NOMO-1 (cell line): ENCODE data around the gene PIP4K2C.
"Not testable (repeated sequence)": the region's sequence is repeated elsewhere in the genome, so short reads cannot be mapped to it uniquely, and the experiment has no call there.

ENCODE experiments used
- DNase-seq, 2 experiments: peaks; one replicate each; lab custom pipeline; 2025; ENCODE audit not compliant: unreplicated experiment in 2 of 2; lab: John Stamatoyannopoulos, UW

The PIP4K2C gene

GRCh38 chr12:57583008-57583831 is 7.8 kb upstream of the PIP4K2C start:
- DNase-seq = peak; percentile 55 to 79

- DNase-seq = no peak
Observed at GRCh38 chr12:57584050-57584449, 6.9 kb upstream of the PIP4K2C start.

- peak; percentile 49 to 50 for DNase-seq
Observed at GRCh38 chr12:57584690-57585089, 6.3 kb upstream of the PIP4K2C start.

GRCh38 chr12:57585156-57585555 is 5.8 kb upstream of the PIP4K2C start:
- no peak for DNase-seq

- no peak for DNase-seq
Observed at GRCh38 chr12:57586128-57586527, 4.9 kb upstream of the PIP4K2C start.

- no peak for DNase-seq
Observed at GRCh38 chr12:57586832-57587429, 4.1 kb upstream of the PIP4K2C start.

GRCh38 chr12:57588951-57589610 is 1.9 kb upstream of the PIP4K2C start:
- not testable (repeated sequence) for DNase-seq

GRCh38 chr12:57590479-57590863 is 521 bp upstream of the PIP4K2C start:
- no peak for DNase-seq

- no peak for DNase-seq
Observed at GRCh38 chr12:57591782-57592325, 862 bp downstream of the PIP4K2C start.

- DNase-seq = no peak
Observed at GRCh38 chr12:57592551-57593165, 1.7 kb downstream of the PIP4K2C start.

- DNase-seq = no peak
Observed at GRCh38 chr12:57593187-57593586, 2.2 kb downstream of the PIP4K2C start.

GRCh38 chr12:57600395-57600794 is 9.4 kb downstream of the PIP4K2C start:
- no peak for DNase-seq

- no peak for DNase-seq
Observed at GRCh38 chr12:57602544-57602943, 11.6 kb downstream of the PIP4K2C start.

- DNase-seq = no peak
Observed at GRCh38 chr12:57603324-57603723, 12.3 kb downstream of the PIP4K2C start.

GRCh38 chr12:57603815-57604453 is 12.9 kb downstream of the PIP4K2C start:
- DNase-seq = no peak

- DNase-seq = no peak
Observed at GRCh38 chr12:57604454-57604991, 13.5 kb downstream of the PIP4K2C start, which contains the start of gene DTX3. Gene DTX3, plus strand, starts transcription at chr12:57604824. Its CDS starts 1,694 bp downstream, at chr12:57606518.

GRCh38 chr12:57604992-57605810 is 14.2 kb downstream of the PIP4K2C start:
- DNase-seq = no peak

- DNase-seq = no peak
Observed at GRCh38 chr12:57605811-57606311, 14.9 kb downstream of the PIP4K2C start.

GRCh38 chr12:57606399-57606798 is 15.4 kb downstream of the PIP4K2C start:
- no peak for DNase-seq
